ENCODE results near the gene CHRM1. TPM values are rescaled to one million over a fixed set of nuclear protein-coding genes. Genes with fewer than 3 reads are reported as not detected.
"Not testable (repeated sequence)": the region's sequence is repeated elsewhere in the genome, so short reads cannot be mapped to it uniquely, and the experiment has no call there.

The CHRM1 gene
- total RNA-seq, 1 donor from 2014 or later: not detected

DNA sequence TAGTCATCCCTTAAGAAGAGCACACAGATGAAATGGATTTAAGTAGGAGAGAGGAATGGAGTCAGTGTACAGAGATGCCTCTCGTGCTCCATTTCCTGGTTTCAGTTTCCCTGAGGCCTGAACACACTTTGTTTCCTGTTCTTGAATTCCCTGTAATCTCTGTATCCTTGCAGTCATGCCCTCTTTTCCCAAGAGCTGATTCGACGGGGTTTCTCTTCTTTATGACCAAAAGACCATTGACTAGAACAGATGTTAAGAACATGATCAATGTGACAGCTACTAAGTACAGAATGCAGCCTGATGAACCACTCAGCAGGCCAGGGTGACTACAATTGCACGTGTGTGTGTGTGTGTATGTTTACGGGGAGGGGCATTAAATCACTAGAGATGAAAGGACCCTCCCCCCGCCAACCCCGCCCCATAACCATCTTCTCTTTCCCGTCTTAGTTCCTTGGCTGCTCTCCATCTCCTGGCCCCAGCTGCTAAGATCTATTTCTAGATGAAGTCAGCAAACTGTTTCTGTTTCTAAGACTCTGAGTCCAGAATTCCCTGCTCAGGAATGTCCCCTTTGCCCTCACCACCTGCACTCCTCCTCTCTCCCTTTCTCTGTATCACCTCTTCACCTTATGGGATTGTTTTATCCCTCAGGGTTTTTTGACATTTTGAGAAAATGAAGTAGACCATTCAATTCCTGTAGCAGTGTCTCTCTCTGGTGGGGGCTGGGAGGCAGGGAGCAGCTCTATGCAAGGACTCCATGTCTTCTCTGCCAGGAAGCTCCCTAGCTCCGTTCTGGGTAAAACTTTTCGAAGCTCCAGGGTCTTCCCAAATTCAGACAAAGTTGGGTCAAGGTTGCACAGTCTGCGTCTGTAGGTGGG, 37.6 kb upstream of the CHRM1 start:
- no peak for DNase-seq (ENCODE audit: low read depth)
- TF ChIP-seq, protein P1, sequence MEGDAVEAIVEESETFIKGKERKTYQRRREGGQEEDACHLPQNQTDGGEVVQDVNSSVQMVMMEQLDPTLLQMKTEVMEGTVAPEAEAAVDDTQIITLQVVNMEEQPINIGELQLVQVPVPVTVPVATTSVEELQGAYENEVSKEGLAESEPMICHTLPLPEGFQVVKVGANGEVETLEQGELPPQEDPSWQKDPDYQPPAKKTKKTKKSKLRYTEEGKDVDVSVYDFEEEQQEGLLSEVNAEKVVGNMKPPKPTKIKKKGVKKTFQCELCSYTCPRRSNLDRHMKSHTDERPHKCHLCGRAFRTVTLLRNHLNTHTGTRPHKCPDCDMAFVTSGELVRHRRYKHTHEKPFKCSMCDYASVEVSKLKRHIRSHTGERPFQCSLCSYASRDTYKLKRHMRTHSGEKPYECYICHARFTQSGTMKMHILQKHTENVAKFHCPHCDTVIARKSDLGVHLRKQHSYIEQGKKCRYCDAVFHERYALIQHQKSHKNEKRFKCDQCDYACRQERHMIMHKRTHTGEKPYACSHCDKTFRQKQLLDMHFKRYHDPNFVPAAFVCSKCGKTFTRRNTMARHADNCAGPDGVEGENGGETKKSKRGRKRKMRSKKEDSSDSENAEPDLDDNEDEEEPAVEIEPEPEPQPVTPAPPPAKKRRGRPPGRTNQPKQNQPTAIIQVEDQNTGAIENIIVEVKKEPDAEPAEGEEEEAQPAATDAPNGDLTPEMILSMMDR (IDR thresholded peaks at IDR 0.05; ENCODE audit: insufficient read depth, low read length, poor library complexity, severe bottlenecking): no peak
- no peak overlapping the region for H3K4me3 ChIP-seq (ENCODE audit: low read depth, low read length)
- H3K36me3 ChIP-seq (ENCODE audit: control insufficient read depth, insufficient read depth, low read length): no peaks in the 10 kb centered on the region
- H3K27me3 ChIP-seq (ENCODE audit: control insufficient read depth, insufficient read depth, low read length): no peaks in the 10 kb centered on the region

- DNase-seq (ENCODE audit: low read depth): no peak
- TF ChIP-seq, protein P1 (IDR thresholded peaks at IDR 0.05; ENCODE audit: insufficient read depth, low read length, poor library complexity, severe bottlenecking): no peak
- no peaks in the 10 kb centered on the region for H3K27me3 ChIP-seq (ENCODE audit: control insufficient read depth, insufficient read depth, low read length)
- no peaks in the 10 kb centered on the region for H3K36me3 ChIP-seq (ENCODE audit: control insufficient read depth, insufficient read depth, low read length)
- H3K4me3 ChIP-seq (ENCODE audit: low read depth, low read length): no peak overlapping the region
Measured at GRCh38 chr11:62957147-62957546, 36.0 kb upstream of the CHRM1 start.

- DNase-seq (ENCODE audit: low read depth): no peak
- no peaks in the 10 kb centered on the region for H3K27me3 ChIP-seq (ENCODE audit: control insufficient read depth, insufficient read depth, low read length)
Measured at GRCh38 chr11:62954478-62954877, 33.3 kb upstream of the CHRM1 start.

DNA sequence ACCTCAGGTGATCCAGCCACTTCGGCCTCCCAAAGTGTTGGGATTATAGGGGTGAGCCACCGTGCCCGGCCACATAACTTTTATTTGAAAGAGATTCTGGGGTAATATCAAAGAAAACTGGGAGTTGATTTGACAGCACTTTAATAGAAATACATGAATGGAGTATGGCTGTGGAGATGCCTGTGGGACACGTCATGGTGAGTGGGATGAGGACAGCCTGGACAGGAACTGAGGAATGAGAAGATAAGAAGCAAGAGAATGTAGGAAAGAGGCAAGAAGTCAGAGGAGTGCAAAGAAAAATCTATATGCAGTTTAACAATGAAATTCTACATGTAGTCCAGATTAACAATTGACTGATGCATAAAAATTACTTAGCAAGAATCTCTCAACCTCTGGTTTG, 32.6 kb upstream of the CHRM1 start:
- Histone ChIP-seq H3K36me3 (ENCODE audit: control insufficient read depth, insufficient read depth, low read length) (no peaks in the 10 kb centered on the region), H3K27me3 (ENCODE audit: control insufficient read depth, insufficient read depth, low read length) (no peaks in the 10 kb centered on the region), H3K4me3 (ENCODE audit: low read depth, low read length) (no peak overlapping the region)
- DNase-seq (ENCODE audit: low read depth): no peak
- TF ChIP-seq, protein P1 (IDR thresholded peaks at IDR 0.05; ENCODE audit: insufficient read depth, low read length, poor library complexity, severe bottlenecking): no peak

More at GRCh38 chr11:62954478-62954877, 33.3 kb upstream of the CHRM1 start:
- TF ChIP-seq, protein P1 (IDR thresholded peaks at IDR 0.05; ENCODE audit: insufficient read depth, low read length, poor library complexity, severe bottlenecking): no peak
- H3K4me3 ChIP-seq (ENCODE audit: low read depth, low read length): no peak overlapping the region
- H3K36me3 ChIP-seq (ENCODE audit: control insufficient read depth, insufficient read depth, low read length): no peaks in the 10 kb centered on the region

- no peaks in the 10 kb centered on the region for H3K36me3 ChIP-seq (ENCODE audit: control insufficient read depth, insufficient read depth, low read length)
- TF ChIP-seq, protein P1 (IDR thresholded peaks at IDR 0.05; ENCODE audit: insufficient read depth, low read length, poor library complexity, severe bottlenecking): no peak
- no peak for DNase-seq (ENCODE audit: low read depth)
- no peaks in the 10 kb centered on the region for H3K27me3 ChIP-seq (ENCODE audit: control insufficient read depth, insufficient read depth, low read length)
- no peak overlapping the region for H3K4me3 ChIP-seq (ENCODE audit: low read depth, low read length)
Measured at GRCh38 chr11:62948765-62949320, 27.7 kb upstream of the CHRM1 start.

DNA sequence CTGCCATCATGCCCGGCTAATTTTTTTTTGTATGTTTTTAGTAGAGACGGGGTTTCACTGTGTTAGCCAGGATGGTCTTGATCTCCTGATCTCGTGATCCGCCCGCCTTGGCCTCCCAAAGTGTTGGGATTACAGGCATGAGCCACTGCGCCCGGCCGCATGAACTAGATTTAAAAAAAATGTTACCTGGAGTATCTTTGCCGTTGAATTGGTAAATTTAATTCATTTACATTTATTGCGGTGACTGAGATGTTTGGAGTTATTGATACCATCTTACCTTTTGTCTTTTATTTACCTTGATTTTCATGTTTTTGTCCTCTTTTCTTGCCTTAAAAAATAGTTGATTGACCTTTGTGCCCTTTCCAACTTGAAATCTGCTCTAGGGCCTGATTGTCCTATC, 24.4 kb upstream of the CHRM1 start:
- H3K27me3 ChIP-seq (ENCODE audit: control insufficient read depth, insufficient read depth, low read length); DNase-seq (ENCODE audit: low read depth); H3K4me3 ChIP-seq (ENCODE audit: low read depth, low read length); H3K36me3 ChIP-seq (ENCODE audit: control insufficient read depth, insufficient read depth, low read length): not testable (repeated sequence)

- H3K4me3 ChIP-seq (ENCODE audit: low read depth, low read length); DNase-seq (ENCODE audit: low read depth); H3K36me3 ChIP-seq (ENCODE audit: control insufficient read depth, insufficient read depth, low read length); H3K27me3 ChIP-seq (ENCODE audit: control insufficient read depth, insufficient read depth, low read length): not testable (repeated sequence)
Measured at GRCh38 chr11:62937528-62937927, 16.4 kb upstream of the CHRM1 start.
